Hepatocyte (in vitro differentiated cells): Measurements from ENCODE around the gene TXNL4B.

Source experiments
- CTCF ChIP-seq: fragments of 200-600 bp; sonication (generic); IDR thresholded peaks from 2 replicates; pipeline ENCODE4 v1.5.1; 2016; ENCODE audit warnings: antibody characterized with exemption, mild to moderate bottlenecking; ENCODE audit not compliant: poor library complexity
- EZH2 ChIP-seq: fragments of 200-600 bp; sonication (generic); IDR thresholded peaks from 2 replicates; pipeline ENCODE4 v1.6.1; 2016; ENCODE audit warnings: antibody characterized with exemption, mild to moderate bottlenecking, borderline replicate concordance

DNA sequence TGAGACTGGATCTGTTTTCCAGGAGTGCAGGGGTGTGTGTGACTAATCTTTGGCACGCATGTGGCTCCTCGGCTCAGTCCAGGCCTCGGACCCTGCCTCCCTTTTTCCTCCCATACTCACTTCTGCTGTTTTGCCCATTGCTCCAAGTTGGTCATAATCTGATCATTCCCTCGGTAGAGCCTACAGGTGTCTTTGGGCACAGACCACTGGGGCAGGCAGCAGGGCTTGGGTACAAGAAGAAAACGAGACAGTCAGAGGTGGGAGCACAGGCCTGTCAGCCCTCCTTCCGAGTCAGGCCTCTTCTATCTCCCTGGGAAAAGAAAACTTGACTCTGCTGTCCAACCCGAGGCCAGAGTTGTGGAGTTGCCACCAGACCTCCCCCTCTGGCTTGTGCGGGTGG, 30.0 kb upstream of the TXNL4B start:
- no peak for TF ChIP-seq CTCF
- TF ChIP-seq EZH2 = no peak
